Ovary (tissue), 9 donors: ENCODE results near the gene LAMB3. TPM values are rescaled to one million over a fixed set of nuclear protein-coding genes. Genes with fewer than 3 reads are reported as not detected.

Experiments
- DNase-seq, 5 donors: peaks; one replicate each; pipeline ENCODE4 v3.0.0-alpha.2; 2019 to 2020
- H3K27ac ChIP-seq, 2 donors: fragments of 200-600 bp; one replicate each; pipeline versions ENCODE4 v1.5.1 to v1.8.0; 2019 to 2022
- H3K27me3 ChIP-seq: fragments of 200-600 bp; one replicate; pipeline ENCODE4 v1.8.0; 2022
- H3K36me3 ChIP-seq: fragments of 200-600 bp; sonication (generic); one replicate; pipeline ENCODE4 v1.5.1; 2019
- H3K4me1 ChIP-seq: one replicate; pipeline ENCODE4 v1.8.1; 2013; ENCODE audit warnings: mild to moderate bottlenecking, moderate library complexity; ENCODE audit not compliant: insufficient read depth
- H3K4me3 ChIP-seq: fragments of 200-600 bp; sonication (generic); one replicate; pipeline ENCODE4 v1.5.1; 2017
- H3K9me3 ChIP-seq, 2 donors: fragments of 200-600 bp in 1 of 2; sonication (generic) in 1 of 2; one replicate each; pipeline versions ENCODE4 v1.5.1 to v1.8.1; 2013 to 2019; ENCODE audit warnings: mild to moderate bottlenecking in 1 of 2, moderate library complexity in 1 of 2
- CTCF ChIP-seq, 3 donors: fragments of 450-650 bp in 2 of 3; fragments of 200-600 bp in 1 of 3; IDR thresholded peaks; one replicate each; pipeline versions ENCODE4 v1.5.1 to v1.8.0; 2016 to 2022; ENCODE audit warnings: antibody characterized with exemption in 3 of 3, mild to moderate bottlenecking in 1 of 3
- EP300 ChIP-seq: sonication (generic); formaldehyde crosslinking; IDR thresholded peaks from one replicate; pipeline ENCODE4 v1.6.1; 2017; ENCODE audit warnings: antibody characterized with exemption
- POLR2A ChIP-seq: fragments of 450-650 bp; IDR thresholded peaks from one replicate; pipeline ENCODE4 v1.6.1; 2017; ENCODE audit warnings: antibody characterized with exemption, mild to moderate bottlenecking, moderate library complexity
- WGBS, 3 donors: extraction: QIAGEN DNeasy Blood & Tissue Kit in 1 of 3; methylation state at CpG; one replicate each; pipeline versions ENCODE4 v1.1.5 to v1.1.7; 2013 to 2017; 5-methylcytosine and 5-hydroxymethylcytosine counted together
- intact Hi-C, 4 donors: fragments of 100-400 bp; cut with DNase I; formaldehyde crosslinking; loops; one replicate each; pipeline versions ENCODE4 v1.11.0 to v1.15.1; 2022 to 2023
- polyA plus RNA-seq, 2 donors: library from polyadenylated mRNA; stranded (reverse); fragments of 200-250 nt in 1 of 2; fragments of 350-450 nt in 1 of 2; fragmentation: Illumina TruSeq in 1 of 2; extraction: RNeasy Lipid Tissue Mini Kit (QIAGEN cat#74804) in 1 of 2; gene quantifications; one replicate each; pipeline ENCODE4 v1.2.3, GENCODE V29; 2013 to 2014
- total RNA-seq, 7 donors: library from RNA; depleted of rRNA in 2 of 7; stranded (reverse); fragments of >200 nt in 2 of 7; fragmentation: NEBNext Ultra II Directional in 3 of 7; extraction: Animal tissue kit (Norgen Biotek cat#: 25700) in 3 of 7; gene quantifications; one replicate each; pipeline versions ENCODE4 v1.1.0 to v1.2.4, GENCODE V29; 2016 to 2023
- donor health status: DM: no; HTN: no; CAD: no; lungs with moderate emphysema.
- donor health status: DM: no; HTN: no; CAD: no.
- donor health status: Bipolar disorder and iron deficiency.
- donor health status: DM: yes; HTN: yes; CAD: no.
- donor health status: DM: no; HTN: no; CAD: no.
- donor health status: DM: yes; HTN: yes; CAD: no.

The LAMB3 gene
- total and polyA plus RNA-seq, 9 donors = 0.54 to 56.9 (median 4.2) TPM

DNA sequence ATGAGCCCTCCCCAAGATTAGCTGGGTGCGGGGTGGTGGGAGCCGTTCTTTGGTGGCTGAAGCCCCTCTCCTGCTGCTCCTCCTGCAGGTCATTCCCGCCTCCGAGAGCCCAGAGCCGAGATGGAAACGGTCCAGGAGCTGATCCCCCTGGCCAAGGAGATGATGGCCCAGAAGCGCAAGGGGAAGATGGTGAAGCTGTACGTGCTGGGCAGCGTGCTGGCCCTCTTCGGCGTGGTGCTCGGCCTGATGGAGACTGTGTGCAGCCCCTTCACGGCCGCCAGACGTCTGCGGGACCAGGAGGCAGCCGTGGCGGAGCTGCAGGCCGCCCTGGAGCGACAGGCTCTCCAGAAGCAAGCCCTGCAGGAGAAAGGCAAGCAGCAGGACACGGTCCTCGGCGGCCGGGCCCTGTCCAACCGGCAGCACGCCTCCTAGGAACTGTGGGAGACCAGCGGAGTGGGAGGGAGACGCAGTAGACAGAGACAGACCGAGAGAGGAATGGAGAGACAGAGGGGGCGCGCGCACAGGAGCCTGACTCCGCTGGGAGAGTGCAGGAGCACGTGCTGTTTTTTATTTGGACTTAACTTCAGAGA lies 23.4 kb upstream of the LAMB3 start:
- no peak for TF ChIP-seq POLR2A
- no peaks in the 10 kb centered on the region for H3K36me3 ChIP-seq
- H3K4me3 ChIP-seq = peak overlapping the region; percentile 53
- intact Hi-C loops = loop anchor here in 1 of 4 donors (5.0 kb wide), 1 partner anchor 33 kb away; no protein-coding TSS in a partner anchor
- no peaks in the 10 kb centered on the region for H3K27me3 ChIP-seq
- H3K4me1 ChIP-seq = peaks cover 13% of the 10 kb centered on the region
- DNase-seq = peak in 2 of 5 donors; percentile 45 to 71
- 6 to 7% (median 6%) methylated on average over 28 to 34 of the region's 34 CpGs for WGBS, 3 donors
- no peaks in the 10 kb centered on the region for H3K9me3 ChIP-seq
- H3K27ac ChIP-seq = peak overlapping the region; percentile 6 to 64

DNA sequence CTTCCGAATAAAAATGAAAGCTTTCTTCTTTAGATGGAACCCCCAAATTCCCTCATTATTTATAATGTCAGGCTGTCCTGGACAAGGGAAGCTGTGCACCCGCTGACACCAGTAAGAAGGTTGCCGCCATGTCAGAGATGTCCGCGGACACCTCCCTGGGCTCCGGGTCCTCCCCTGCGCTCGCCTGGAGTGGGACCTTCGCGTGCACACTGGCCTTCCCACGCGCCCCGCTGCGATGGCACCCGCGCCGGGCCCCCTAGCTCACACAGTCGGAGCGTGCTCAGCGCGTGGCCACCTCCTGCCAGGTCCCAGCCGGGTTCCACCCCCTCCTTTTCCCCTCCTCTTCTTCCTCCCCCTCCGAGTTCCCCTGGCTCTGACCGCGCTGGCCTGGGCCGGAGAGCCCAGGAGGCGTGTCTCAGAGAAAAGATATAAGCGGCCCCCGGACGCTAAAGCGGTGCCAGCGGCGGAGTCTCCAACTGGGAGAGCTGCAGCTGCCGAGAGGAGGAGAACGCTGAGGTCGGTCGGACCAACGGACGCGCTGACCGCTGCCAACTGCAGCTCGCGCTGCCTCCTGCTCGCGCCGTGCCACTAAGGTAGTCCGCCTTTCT lies 22.8 kb upstream of the LAMB3 start, which contains the start of gene G0S2:
G0S2 (plus strand) TSS at position 456 of the 608 bp plus-strand sequence. CDS start 273 bp downstream, outside the sequence.
- Histone ChIP-seq H3K4me1 (peaks cover 13% of the 10 kb centered on the region), H3K36me3 (no peaks in the 10 kb centered on the region), H3K27ac (peak within 1 kb of the TSS; percentile 6 to 64), H3K4me3 (peak within 1 kb of the TSS; percentile 53), H3K9me3 (no peaks in the 10 kb centered on the region), H3K27me3 (no peaks in the 10 kb centered on the region)
- 3 to 5% (median 3%) methylated on average over 30 to 47 of the region's 47 CpGs for WGBS, 3 donors
- peak; percentile 33 for TF ChIP-seq POLR2A
- no peak for TF ChIP-seq EP300
- TF ChIP-seq CTCF (IDR thresholded peaks at IDR 0.05) = no peak
- peak; percentile 76 to 91 (median 87) for DNase-seq
- intact Hi-C loops = loop anchor here in 1 of 4 donors (5.0 kb wide), 1 partner anchor 33 kb away; no protein-coding TSS in a partner anchor

GRCh38 chr1:209673631-209674417 lies 21.6 kb upstream of the LAMB3 start:
- intact Hi-C loops = no loop called here
- no peaks in the 10 kb centered on the region for H3K36me3 ChIP-seq
- H3K4me1 ChIP-seq = peaks cover 13% of the 10 kb centered on the region
- WGBS, 3 donors = 49 to 64% (median 59%) methylated on average over 7 of the region's 7 CpGs
- no peaks in the 10 kb centered on the region for H3K27me3 ChIP-seq
- TF ChIP-seq CTCF (IDR thresholded peaks at IDR 0.05) (no peak), EP300 (no peak), POLR2A (no peak)
- no peaks in the 10 kb centered on the region for H3K9me3 ChIP-seq
- no peak overlapping the region for H3K4me3 ChIP-seq
- DNase-seq = no peak
- H3K27ac ChIP-seq = peak overlapping the region in 1 of 2 donors; percentile 32

GRCh38 chr1:209672705-209673630 lies 20.7 kb upstream of the LAMB3 start:
- DNase-seq = no peak
- Histone ChIP-seq H3K27me3 (no peaks in the 10 kb centered on the region), H3K36me3 (no peaks in the 10 kb centered on the region), H3K9me3 (no peaks in the 10 kb centered on the region), H3K4me1 (peaks cover 13% of the 10 kb centered on the region), H3K27ac (peak overlapping the region in 1 of 2 donors; percentile 32), H3K4me3 (no peak overlapping the region)
- 74 to 79% (median 76%) methylated on average over 5 of the region's 5 CpGs for WGBS, 3 donors
- TF ChIP-seq CTCF (IDR thresholded peaks at IDR 0.05) (no peak), POLR2A (no peak), EP300 (no peak)
- intact Hi-C loops = no loop called here
